WERI-Rb-1 (cell line): ENCODE results near the gene TEPSIN.
A peak's percentile ranks its signal among the peaks of the same experiment; 100 is the strongest.

Experiments
- DNase-seq: peaks from one replicate; pipeline ENCODE4 v3.0.0-alpha.2; 2020
- H3K27ac ChIP-seq: fragments of 250-450 bp; sonication (Bioruptor Pico); 2 replicates; pipeline ENCODE4 v1.5.1; 2020; ENCODE audit warnings: mild to moderate bottlenecking, moderate library complexity
- H3K27me3 ChIP-seq: fragments of 250-450 bp; sonication (Bioruptor Pico); 2 replicates; pipeline ENCODE4 v1.5.1; 2021; ENCODE audit warnings: mild to moderate bottlenecking, low read depth, moderate library complexity; ENCODE audit not compliant: insufficient read depth, severe bottlenecking
- H3K36me3 ChIP-seq: fragments of 250-450 bp; sonication (Bioruptor Pico); 2 replicates; pipeline ENCODE4 v1.5.1; 2020; ENCODE audit warnings: mild to moderate bottlenecking, moderate library complexity
- H3K4me3 ChIP-seq: 2 replicates; pipeline ENCODE4 v1.5.1; 2011; ENCODE audit warnings: low read depth, mild to moderate bottlenecking, control low read depth, low read length
- H3K9me3 ChIP-seq: fragments of 250-450 bp; sonication (Bioruptor Pico); 2 replicates; pipeline ENCODE4 v1.5.1; 2021; ENCODE audit warnings: mild to moderate bottlenecking, moderate library complexity; ENCODE audit not compliant: severe bottlenecking
- TF ChIP-seq, protein P1 (sequence below): IDR thresholded peaks from 2 replicates; pipeline ENCODE4 v1.5.1; 2011; ENCODE audit warnings: low read depth, mild to moderate bottlenecking, control low read depth, inconsistent platforms, low read length

TEPSIN gene

DNA sequence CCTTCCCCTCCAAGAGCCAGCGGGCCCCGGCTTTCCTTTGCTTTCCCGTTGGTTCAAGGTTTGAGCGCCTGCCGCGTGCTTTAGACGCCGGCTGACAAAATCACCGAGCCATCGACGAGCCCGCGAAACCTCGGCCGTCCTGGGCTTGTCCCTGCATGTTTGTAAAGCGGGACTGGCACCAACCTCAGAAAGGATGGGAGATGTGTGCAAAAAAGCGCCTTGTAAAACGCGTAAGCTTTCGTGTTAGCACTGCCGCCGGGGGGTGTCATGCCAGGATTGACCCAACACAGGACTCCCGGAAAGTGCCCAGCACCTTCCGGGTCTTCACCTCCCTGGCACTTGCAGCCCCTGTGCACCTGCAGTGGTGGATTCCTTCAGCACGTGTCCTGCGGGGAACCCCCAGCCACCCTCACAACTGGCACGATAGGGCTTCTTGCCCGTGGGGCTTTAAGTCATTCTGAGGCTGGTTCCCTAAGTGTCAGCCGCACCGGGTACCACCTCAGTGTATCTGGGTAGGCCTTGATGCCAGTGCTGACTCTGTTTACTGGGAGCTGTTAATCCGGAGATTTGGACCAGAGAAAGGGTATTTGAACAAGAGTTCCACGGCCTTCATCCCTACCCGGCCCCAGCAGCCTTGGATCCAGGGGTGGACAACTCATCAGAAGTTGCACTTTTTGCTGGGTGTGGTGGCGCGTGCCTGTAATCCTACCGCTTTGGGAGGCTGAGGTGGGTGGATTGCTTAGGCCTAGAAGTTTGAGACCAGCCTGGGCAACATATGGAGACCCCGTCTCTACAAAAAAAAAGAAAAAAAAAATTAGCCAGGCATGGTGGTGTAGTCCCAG, 1.1 kb upstream of the TEPSIN start:
- Histone ChIP-seq H3K9me3 (no peaks in the 10 kb centered on the region), H3K36me3 (peaks cover 26% of the 10 kb centered on the region), H3K27ac (peak overlapping the region; percentile 87), H3K4me3 (peak overlapping the region; percentile 81), H3K27me3 (no peaks in the 10 kb centered on the region)
- TF ChIP-seq, protein P1, sequence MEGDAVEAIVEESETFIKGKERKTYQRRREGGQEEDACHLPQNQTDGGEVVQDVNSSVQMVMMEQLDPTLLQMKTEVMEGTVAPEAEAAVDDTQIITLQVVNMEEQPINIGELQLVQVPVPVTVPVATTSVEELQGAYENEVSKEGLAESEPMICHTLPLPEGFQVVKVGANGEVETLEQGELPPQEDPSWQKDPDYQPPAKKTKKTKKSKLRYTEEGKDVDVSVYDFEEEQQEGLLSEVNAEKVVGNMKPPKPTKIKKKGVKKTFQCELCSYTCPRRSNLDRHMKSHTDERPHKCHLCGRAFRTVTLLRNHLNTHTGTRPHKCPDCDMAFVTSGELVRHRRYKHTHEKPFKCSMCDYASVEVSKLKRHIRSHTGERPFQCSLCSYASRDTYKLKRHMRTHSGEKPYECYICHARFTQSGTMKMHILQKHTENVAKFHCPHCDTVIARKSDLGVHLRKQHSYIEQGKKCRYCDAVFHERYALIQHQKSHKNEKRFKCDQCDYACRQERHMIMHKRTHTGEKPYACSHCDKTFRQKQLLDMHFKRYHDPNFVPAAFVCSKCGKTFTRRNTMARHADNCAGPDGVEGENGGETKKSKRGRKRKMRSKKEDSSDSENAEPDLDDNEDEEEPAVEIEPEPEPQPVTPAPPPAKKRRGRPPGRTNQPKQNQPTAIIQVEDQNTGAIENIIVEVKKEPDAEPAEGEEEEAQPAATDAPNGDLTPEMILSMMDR, result no peak
- no peak for DNase-seq

DNA sequence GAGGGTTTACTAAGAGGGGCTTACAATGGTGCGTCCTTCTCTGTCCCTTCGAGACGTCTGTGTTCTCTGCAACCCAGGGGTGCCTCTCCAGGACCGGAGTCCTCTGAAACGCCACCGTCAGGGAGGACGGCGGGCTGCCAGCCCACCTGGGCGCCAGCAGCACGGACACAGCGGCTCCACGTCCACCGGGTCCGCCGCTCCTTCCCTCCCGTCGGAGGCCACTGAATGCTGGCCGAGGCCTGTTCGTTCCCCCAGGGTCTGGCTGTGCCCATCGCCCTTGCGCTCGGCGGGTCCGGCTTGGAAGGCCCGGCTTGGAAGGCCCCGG, 403 bp downstream of the TEPSIN start:
- Histone ChIP-seq H3K36me3 (peaks cover 22% of the 10 kb centered on the region), H3K27ac (peak overlapping the region; percentile 59), H3K27me3 (no peaks in the 10 kb centered on the region), H3K9me3 (no peaks in the 10 kb centered on the region), H3K4me3 (peak overlapping the region; percentile 81)
- no peak for DNase-seq
- TF ChIP-seq, protein P1, result no peak

DNA sequence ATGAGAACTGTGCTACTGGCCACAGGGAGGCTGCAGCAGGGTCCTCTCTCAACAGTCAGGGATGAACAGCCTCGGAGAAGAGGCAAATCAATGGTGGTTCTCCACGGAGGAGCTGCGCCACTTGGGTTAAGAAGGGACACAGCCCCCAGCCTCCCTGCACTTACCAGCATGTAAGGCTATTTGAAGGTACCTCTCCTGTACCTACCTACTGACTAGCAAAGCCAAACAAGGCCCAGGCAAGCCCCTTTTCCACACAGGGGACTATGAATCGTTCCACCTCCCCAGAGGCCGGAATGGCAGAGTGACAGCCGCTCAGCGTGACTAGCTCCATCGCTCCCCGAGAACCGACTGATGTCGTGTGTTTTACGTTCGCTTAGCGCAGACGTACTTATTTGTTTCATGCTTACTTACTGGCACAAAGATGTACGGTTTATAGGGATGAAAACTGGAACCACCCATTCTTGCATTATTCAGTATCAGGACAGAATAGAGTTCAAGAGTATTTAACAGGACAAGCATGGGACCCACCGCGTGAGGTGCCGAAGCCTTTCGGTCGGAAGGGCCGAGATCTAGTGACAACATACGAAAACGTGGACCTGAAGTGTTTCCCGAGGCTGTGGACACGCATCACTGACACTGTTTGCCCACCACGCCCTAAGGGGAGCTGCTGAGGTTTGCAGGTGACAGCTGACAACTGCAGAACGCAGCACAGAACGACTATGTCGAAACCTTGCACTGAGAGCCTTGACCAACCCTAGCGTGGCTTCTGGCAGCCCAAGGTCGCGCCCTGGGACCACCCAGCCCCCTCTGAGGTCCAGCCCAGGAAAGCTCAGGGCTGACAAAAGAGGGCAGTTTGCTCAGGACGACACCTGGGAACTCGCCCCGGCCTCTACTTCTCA, 1.0 kb downstream of the TEPSIN start:
- Histone ChIP-seq H3K4me3 (peak overlapping the region; percentile 81), H3K9me3 (no peaks in the 10 kb centered on the region), H3K36me3 (peaks cover 27% of the 10 kb centered on the region), H3K27me3 (no peaks in the 10 kb centered on the region), H3K27ac (no peak overlapping the region)
- TF ChIP-seq, protein P1, result no peak
- DNase-seq, result no peak

DNA sequence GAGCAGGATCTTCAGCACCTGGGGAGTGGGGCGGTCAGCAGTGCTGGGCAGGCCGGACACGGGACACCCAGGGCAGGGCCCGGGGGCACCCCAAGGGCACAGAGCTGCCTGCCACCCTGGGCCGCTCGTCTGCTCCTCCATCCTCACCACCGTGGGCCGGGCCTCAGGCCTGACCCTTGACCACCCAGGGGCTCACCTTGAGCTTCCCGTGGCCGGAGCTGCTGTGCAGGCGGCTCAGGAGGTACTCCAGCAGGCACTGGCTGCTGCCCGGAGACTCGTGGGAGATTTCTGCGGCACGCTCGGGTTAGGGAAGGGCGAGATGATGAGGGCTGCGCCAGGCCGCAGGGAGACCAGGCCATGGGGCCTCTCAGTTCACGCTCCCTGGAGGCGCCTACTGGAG, 2.1 kb downstream of the TEPSIN start:
- Histone ChIP-seq H3K27me3 (no peaks in the 10 kb centered on the region), H3K27ac (no peak overlapping the region), H3K9me3 (no peaks in the 10 kb centered on the region), H3K36me3 (peaks cover 36% of the 10 kb centered on the region), H3K4me3 (no peak overlapping the region)
- TF ChIP-seq, protein P1, result no peak
- DNase-seq, result no peak

DNA sequence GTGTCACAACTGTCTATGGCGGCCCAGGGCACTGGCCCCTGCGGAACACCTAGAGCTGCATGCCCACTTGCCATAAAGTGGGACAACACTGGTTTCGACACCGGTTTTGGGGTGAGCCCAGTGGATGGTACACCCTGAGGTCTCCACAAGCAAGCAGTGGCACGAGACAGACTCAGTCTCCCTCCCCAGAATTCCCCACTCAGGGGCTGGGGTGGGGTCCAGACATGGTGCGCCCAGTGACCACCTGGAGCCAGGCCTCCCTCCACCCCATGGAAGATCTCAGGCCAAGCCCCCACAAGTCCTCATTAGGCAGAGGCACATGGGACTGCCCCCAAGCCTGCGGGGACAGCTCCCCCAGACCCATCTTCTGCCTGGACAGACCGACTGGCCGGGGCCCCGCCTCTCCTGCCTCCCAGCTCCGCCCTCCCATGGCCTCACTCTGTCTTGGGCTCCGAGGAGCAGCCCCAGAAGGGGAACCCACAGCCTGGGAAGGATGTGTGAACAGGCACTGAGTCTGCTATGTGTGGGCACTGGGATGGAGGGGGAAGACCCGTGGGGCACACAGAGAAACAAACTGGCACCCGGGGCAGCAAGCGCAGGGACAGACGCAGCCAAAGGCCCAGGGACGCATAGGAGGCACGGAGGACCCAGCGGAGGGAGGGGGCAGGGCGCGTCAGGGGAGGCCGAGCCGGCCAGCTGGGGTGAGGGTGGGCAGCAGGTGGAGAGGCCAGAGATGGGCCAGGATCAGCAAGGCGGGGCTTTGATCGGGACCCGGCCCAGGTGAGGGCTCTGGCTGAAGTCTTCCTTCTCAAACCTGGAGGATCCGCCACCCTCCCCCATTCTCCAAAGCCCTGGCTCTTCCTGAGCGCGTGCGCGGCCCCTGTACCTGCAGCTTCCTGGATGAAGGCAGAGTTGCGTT, 2.8 kb downstream of the TEPSIN start:
- H3K27ac ChIP-seq, result no peak overlapping the region
- no peak overlapping the region for H3K4me3 ChIP-seq
- peaks cover 36% of the 10 kb centered on the region for H3K36me3 ChIP-seq
- H3K9me3 ChIP-seq, result no peaks in the 10 kb centered on the region
- no peak for DNase-seq
- TF ChIP-seq, protein P1, result no peak
- H3K27me3 ChIP-seq, result no peaks in the 10 kb centered on the region
